Measurements from ENCODE around the gene CTIF.

GRCh38 chr18:48517048-48517447 is 21.8 kb upstream of the CTIF start:
- TF ChIP-seq CTCF (IDR thresholded peaks at IDR 0.05; ENCODE audit: low read depth, low read length) = no peak
- no peak for TF ChIP-seq EZH2phosphoT487 (IDR thresholded peaks at IDR 0.05; ENCODE audit: low read depth)
